ENCODE data around the gene DNMT1.

DNMT1 gene

DNA sequence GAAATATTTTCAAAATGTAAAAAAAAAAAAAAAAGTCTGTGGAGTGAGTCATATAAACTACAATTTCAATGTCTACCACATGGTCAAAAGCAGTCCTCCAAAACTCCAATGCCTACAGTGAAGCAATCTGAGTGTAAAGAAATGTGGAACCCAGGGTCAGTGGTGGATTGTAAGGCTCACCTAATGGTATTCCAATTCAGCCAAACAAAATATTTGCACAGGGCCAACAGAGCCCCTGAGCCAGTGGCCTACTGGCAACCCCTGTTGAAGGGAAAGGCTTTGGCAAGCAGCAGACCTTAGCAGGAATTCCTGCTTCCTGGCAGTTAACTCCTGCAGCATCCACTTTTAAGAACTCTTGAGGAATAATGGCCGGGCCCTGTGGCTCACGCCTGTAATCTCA, 3.4 kb downstream of the DNMT1 start:
- TF ChIP-seq, protein P1, sequence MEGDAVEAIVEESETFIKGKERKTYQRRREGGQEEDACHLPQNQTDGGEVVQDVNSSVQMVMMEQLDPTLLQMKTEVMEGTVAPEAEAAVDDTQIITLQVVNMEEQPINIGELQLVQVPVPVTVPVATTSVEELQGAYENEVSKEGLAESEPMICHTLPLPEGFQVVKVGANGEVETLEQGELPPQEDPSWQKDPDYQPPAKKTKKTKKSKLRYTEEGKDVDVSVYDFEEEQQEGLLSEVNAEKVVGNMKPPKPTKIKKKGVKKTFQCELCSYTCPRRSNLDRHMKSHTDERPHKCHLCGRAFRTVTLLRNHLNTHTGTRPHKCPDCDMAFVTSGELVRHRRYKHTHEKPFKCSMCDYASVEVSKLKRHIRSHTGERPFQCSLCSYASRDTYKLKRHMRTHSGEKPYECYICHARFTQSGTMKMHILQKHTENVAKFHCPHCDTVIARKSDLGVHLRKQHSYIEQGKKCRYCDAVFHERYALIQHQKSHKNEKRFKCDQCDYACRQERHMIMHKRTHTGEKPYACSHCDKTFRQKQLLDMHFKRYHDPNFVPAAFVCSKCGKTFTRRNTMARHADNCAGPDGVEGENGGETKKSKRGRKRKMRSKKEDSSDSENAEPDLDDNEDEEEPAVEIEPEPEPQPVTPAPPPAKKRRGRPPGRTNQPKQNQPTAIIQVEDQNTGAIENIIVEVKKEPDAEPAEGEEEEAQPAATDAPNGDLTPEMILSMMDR (IDR thresholded peaks at IDR 0.05; ENCODE audit: insufficient read depth, missing control alignments): no peak
- no peak for FAIRE-seq
- DNase-seq (ENCODE audit: insufficient read length, low spot score): no peak

DNA sequence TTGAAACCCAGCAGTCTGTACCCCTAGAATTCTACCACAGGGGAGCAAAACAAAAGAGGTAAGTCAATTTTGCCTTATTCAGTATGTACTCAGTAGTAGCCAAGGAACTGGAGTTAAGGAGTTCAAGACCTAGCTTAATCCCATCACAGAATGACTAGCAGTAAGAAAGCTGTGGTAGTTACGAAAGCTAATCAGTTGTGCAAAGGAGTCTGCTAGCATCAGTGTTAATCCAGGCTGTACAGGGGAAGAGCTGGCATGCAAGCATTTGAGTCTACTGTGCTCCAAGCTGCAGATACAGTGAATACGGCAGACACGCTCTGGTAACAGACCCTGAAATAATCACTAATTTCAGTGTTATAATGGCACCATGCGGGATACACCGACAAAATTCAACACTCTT, 4.7 kb downstream of the DNMT1 start:
- FAIRE-seq: peak; percentile 79
- peak; percentile 49 for DNase-seq (ENCODE audit: insufficient read length, low spot score)
- TF ChIP-seq, protein P1 (IDR thresholded peaks at IDR 0.05; ENCODE audit: insufficient read depth, missing control alignments): no peak

DNA sequence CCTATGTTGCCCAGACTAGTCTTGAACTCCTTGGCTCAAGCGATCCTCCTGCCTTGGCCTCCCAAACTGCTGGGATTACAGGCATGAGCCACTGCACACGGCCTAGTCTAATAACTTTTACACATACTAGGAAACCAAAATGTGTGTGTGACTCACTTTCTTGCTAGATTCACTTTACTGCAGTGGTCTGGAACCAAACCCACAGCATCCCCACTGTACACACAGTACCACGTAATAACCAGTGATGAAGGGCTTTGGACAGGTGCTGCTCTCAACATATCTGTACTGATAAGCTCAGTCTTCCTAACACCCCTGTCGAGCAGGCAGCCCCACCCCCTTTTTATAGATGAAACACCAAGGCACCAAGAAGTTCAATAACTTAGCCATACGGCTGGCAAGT, 5.1 kb downstream of the DNMT1 start:
- TF ChIP-seq, protein P1 (IDR thresholded peaks at IDR 0.05; ENCODE audit: insufficient read depth, missing control alignments): no peak
- DNase-seq (ENCODE audit: insufficient read length, low spot score) (no peak), FAIRE-seq (no peak)

DNA sequence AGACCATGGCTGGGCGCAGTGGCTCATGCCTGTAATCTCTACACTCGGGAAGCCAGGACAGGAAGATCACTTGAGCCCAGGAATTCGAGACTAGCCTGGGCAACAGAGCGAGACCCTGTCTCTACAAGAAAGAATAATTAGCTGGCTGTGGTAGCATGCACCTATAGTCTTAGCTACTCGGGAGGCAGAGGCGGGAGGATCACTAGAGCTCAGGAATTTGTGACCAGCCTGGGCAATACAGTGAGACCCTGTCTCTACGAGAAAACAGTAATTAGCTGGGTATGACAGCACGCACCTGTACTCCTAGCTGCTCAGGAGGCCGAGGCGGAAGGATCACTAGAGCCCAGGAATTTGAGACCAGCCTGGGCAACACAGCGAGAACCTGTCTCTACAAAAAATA, 7.4 kb downstream of the DNMT1 start:
- TF ChIP-seq, protein P1 (IDR thresholded peaks at IDR 0.05; ENCODE audit: insufficient read depth, missing control alignments): no peak
- no peak for DNase-seq (ENCODE audit: insufficient read length, low spot score)
- FAIRE-seq: no peak

DNA sequence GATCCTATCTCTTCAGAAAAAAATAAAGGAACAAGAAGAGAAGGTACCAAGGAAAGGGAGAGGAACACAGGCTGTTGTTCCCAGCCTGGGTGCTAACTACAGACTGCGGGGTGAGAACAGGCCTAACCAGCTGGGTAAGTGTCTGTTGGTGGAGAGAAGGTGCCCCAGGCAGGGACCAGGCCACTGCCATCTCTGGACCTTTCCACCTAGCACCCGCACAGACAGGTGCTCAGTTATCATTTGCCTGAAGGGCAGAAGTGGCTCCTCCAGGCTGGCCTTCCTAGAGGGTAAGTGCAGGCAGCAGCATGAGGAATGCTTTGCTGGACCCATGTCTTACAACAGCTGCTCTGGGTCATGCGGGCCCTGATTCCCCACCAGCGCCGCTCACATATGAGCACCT, 10.1 kb downstream of the DNMT1 start:
- TF ChIP-seq, protein P1 (IDR thresholded peaks at IDR 0.05; ENCODE audit: insufficient read depth, missing control alignments): no peak
- DNase-seq (ENCODE audit: insufficient read length, low spot score): no peak
- no peak for FAIRE-seq

DNA sequence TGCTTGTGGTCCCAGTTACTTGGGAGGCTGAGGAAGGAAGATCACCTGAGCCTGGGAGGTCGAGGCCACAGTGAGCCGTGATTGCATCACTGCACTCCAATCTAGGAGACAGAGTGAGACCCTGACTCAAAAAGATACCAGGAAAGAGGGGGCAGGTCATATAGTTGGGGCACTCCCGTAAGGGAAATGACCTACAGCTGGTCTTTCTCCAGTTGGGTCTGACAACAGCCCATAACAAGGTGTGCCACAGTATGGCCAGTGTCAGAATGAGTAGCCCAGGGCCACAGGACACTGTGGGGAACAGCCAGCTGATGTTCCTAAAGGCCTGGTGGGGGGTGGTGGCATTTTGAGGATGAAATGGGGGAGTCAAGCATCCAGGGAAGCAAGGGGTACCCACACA, 10.8 kb downstream of the DNMT1 start:
- TF ChIP-seq, protein P1 (IDR thresholded peaks at IDR 0.05; ENCODE audit: insufficient read depth, missing control alignments): no peak
- FAIRE-seq (no peak), DNase-seq (ENCODE audit: insufficient read length, low spot score) (no peak)

DNA sequence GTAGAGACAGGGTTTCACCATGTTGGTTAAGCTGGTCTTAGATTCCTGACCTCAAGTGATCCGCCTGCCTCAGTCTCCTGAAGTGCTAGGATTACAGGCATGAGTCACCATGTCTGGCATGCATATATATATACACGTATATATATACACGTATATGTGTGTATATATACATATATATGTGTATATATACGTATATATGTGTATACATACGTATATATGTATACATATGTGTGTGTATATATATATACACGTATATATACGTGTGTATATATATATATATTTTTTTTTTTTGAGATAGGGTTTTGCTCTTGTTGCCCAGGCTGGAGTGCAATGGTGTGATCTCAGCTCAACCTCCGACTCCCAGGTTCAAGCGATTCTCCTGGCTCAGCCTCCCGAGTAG, 11.9 kb downstream of the DNMT1 start:
- TF ChIP-seq, protein P1 (IDR thresholded peaks at IDR 0.05; ENCODE audit: insufficient read depth, missing control alignments): no peak
- FAIRE-seq: no peak
- DNase-seq (ENCODE audit: insufficient read length, low spot score): no peak

Data from D721Med (cell line).